Astrocyte (in vitro differentiated cells and primary cell): Measurements from ENCODE around the gene HECTD4.

Source experiments
- EZH2 ChIP-seq: IDR thresholded peaks from 2 replicates; pipeline ENCODE4 v1.6.1; 2012; ENCODE audit warnings: mild to moderate bottlenecking, low read length, inconsistent platforms; ENCODE audit not compliant: insufficient read depth
- TF ChIP-seq, protein P1 (sequence below): IDR thresholded peaks from 2 replicates; pipeline ENCODE4 v1.5.1; 2011; ENCODE audit warnings: low read depth, mild to moderate bottlenecking, inconsistent platforms, low read length, moderate library complexity; ENCODE audit not compliant: insufficient read depth

DNA sequence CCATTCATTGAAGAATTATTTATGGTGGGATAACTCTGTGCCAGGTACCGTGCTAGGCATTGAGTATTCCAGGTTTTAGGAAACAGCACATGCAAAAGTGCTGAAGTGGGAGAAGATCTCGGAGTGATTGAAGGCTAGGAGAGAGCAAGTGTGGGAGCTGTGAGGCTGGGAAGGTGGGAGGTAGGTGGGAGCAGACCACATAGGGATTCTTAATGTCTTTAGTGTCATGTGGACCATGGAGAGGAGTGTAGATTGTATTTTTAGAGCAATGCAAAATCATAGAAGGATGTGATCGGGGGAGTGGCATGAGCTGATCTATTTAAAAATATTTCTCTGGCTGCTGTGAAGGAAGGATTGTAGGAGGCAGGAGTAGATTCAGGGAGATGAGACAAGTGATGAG is 41.9 kb upstream of the HECTD4 start:
- TF ChIP-seq, protein P1, sequence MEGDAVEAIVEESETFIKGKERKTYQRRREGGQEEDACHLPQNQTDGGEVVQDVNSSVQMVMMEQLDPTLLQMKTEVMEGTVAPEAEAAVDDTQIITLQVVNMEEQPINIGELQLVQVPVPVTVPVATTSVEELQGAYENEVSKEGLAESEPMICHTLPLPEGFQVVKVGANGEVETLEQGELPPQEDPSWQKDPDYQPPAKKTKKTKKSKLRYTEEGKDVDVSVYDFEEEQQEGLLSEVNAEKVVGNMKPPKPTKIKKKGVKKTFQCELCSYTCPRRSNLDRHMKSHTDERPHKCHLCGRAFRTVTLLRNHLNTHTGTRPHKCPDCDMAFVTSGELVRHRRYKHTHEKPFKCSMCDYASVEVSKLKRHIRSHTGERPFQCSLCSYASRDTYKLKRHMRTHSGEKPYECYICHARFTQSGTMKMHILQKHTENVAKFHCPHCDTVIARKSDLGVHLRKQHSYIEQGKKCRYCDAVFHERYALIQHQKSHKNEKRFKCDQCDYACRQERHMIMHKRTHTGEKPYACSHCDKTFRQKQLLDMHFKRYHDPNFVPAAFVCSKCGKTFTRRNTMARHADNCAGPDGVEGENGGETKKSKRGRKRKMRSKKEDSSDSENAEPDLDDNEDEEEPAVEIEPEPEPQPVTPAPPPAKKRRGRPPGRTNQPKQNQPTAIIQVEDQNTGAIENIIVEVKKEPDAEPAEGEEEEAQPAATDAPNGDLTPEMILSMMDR = no peak
- TF ChIP-seq EZH2 = no peak
